Renal cortical epithelial cell (primary cell): ENCODE data around the gene HS3ST1. TPM values are rescaled to one million over a fixed set of nuclear protein-coding genes. Genes with fewer than 3 reads are reported as not detected.
"Not testable (repeated sequence)": the region's sequence is repeated elsewhere in the genome, so short reads cannot be mapped to it uniquely, and the experiment has no call there.

ENCODE experiments used
- DNase-seq: peaks from one replicate; pipeline ENCODE4 v3.0.0-alpha.2; 2011; ENCODE audit warnings: low read depth
- total RNA-seq: library from RNA; depleted of rRNA; stranded (reverse); fragments of >200 nt; gene quantifications from 2 replicates; pipeline ENCODE4 v1.2.3, GENCODE V29; 2014

Gene HS3ST1
- total RNA-seq, 1 donor from 2014 or later, result 16.9 TPM

DNA sequence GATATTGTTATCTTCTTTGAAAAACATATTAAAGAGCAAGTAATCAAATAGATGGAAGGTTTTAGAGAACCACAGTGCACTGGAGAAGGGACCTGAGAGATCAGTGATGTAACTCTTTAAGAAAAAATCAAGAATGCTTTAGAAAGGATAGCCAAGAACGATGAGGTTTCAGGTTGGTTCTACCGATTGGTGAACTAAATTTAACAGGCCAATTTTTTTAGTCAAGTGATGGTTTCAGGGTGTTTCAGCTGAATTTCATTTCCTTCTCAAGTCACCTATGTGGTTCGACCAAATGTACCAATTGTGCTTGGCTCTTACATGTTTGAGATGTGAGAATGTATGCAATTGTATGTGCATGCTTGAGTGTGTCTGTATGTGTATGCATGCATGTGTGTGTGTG, 26.5 kb downstream of the HS3ST1 start:
- DNase-seq, result no peak

DNA sequence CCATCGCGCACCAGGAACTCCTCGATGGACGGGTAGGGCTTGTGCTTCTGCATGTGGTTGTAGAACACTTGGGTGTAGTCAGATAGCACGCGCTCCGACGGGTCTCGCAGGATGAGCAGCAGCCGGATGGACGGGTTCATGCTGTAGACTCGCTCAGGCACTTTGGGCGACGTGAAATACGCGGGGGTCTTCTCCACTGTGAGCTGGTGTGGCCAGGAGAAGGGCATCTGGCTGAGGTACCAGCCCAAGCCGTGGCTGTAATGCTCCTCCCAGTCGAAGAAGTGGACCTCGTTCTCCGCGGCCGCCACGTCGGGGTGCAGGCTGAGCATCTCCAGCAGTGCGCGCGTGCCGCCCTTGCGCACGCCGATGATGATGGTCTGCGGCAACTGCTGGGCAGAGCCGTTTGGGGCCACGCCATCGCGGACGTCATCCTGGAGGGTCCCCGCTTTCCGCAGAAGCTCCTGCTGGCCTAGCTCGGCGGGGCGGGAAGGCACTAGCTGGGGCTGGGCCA, 29.2 kb downstream of the HS3ST1 start:
- no peak for DNase-seq

DNA sequence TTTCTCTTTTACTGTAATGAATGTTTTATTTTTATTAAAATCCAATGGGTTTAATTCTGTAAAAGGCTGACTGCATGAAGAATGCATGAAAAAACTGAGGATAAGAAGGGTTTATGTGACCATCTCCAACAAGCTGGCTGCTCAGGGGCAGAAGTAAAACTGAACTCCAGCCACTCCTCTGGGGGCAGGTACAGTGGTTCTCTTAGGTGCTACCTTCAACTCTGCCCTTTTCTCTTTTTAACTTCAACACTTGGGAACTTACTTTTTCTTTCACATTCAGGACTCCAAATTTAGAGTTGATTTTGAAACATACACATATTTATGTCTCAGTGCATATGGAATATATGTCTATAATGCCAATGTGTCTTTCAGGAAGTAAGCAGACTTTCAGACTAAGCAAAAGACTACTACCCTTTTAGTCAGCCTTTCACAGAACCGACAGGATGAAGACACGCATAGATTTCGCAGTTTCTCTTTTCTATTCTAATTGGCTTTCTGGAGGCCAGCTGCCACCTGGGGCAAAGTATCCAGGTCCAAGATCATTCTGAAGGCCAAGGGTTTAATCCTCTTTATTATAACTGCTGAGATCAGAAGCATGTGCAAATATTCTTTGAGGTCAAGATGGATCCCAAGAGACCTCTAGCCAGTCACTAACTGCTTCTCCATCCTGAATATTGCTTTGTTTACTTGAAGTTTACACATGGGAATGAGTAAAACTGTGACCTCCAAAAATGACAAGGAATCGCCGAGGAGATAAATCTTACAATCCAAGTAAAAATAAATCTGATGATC, 30.7 kb downstream of the HS3ST1 start:
- DNase-seq, result no peak

DNA sequence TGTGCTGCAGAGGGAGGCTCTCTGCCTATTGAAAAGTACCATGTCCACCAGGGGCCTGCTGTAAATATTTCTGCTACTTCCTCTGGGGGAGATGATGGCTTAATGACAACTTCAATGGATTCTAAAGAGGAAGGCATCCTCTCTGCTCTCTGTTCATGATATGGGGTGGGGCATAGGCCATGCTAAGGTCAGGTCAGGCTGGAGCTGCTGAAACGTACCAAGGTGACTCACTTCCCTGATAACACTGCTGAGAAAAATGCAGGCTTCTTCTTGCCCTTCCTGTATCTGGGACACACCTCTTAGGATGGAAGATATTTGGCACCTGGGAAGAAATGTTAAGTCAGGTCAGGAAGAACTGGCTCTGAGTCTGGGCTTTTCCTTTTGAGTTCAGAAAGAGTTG, 31.5 kb downstream of the HS3ST1 start:
- DNase-seq, result no peak

DNA sequence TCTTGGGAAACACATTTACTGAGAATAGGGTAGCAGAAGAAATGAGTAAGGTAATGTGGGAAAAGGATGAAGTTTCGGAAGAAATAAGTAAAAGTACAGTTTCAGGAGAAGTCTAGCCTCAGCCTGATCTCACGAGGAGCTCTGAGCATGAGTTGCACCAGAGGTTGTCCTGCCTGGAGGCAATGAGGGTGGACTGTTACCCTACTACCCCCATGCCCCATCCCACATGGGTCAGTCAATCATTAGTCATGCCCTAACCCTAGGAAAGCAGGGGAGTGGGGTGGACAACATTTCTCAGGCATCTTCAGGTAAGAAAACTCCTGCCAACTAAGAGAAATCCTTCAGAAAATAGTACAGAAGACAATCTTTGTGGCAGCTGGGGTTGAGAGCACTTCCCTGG, 35.1 kb downstream of the HS3ST1 start:
- DNase-seq, result peak; percentile 36

DNA sequence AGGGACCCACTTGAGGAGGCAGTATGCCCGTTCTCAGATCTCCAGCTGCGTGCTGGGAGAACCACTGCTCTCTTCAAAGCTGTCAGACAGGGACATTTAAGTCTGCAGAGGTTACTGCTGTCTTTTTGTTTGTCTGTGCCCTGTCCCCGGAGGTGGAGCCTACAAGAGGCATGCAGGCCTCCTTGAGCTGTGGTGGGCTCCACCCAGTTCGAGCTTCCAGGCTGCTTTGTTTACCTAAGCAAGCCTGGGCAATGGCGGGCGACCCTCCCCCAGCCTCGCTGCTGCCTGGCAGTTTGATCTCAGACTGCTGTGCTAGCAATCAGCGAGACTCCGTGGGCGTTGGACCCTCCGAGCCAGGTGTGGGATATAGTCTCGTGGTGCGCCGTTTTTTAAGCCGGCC, 44.6 kb downstream of the HS3ST1 start:
- DNase-seq, result not testable (repeated sequence)

DNA sequence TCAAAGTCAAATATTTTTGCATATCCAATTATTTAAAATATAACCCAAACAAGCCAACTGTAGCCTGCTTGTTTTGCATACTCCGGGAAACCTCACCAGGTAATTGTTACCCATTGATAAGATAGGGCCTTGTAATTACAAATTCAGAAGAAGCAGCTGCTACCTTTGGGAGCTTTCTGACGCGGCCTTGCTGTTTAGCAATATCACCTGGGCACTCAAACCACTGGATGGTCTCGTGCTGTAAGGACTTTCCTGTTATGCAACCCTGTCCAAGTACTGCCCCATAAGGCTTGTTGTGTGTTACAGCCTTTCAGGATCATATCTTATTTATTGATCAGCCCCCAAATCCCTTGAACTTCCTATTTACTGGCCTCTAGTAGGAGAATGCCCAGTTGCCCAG, 52.1 kb downstream of the HS3ST1 start:
- DNase-seq, result no peak

DNA sequence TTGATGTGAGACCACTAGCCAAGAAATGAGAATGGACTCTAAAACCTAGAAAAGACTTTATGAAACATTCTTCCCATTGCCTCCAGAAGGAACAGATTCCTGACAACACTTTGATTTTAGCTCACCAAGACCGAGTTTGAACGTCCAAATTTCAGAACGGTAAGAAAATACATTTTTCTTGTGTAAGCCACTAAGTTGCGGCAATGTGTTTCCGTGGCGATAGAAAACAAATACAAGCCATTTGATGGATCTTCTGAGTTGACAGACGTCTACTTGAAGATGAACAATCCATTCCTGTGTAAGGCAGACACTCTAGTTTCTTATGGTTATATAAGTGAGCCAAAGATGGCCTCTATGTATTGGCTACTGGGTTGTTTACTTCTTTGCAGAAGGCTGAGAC, 52.5 kb downstream of the HS3ST1 start:
- DNase-seq, result no peak

DNA sequence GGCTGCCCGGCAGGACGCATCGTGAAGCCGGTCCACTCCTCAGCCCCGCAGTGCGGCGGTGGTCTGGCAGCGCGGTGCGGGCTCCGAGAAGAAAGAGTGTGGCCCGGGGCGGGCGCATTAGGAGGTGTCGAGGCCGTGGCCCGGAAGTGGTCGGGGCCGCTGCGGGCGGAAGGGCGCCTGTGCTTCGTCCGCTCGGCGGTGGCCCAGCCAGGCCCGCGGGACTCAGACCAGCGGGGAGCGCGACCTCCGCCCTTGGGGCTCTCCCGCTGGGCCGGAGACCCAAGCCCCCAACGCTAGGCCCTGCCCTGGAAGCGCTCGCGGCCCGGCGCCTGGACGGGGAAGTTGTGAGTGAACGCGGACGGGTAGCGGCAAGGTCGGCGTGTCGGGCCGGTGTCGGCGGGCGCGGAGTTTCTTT, 60.0 kb downstream of the HS3ST1 start:
- no peak for DNase-seq

DNA sequence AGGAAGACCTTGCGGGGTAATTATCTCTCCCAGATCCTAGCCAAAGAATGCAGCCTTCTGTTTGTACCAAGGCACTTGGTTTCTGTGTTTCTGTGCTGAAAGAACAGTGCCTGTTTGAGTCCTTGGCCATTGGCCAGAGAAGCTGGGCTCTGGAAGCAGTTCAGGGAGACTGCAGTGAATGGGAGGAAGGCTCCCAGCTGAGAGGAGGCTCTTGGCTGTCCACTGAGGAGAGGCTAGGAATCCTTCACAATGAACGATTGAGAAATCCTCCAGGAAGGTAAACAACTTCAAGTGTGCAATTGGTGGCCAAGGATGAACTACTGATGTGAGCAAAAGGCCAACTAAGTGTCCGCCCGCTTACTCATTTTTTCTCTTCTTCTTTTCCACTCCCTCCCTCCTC, 61.3 kb downstream of the HS3ST1 start:
- DNase-seq, result peak; percentile 15

DNA sequence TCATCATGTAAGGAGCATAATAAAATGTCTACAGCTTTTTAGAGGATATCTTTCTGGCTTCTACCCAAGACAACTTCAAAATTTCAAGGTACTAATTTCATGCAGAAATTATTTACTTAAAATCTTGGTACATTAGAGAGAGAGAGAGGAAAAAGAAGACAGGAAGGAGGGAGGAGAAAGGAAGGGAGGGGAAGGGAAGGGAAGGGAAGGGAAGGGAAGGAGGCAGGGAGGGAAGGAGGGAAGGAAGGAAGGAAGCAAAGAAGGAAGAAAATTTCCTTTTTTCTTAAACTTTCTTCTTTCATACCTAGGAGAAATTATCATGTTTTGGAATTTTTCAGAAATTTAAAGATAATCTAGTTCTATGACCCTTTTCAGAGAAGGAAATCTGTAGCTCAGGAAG, 61.8 kb downstream of the HS3ST1 start:
- no peak for DNase-seq

DNA sequence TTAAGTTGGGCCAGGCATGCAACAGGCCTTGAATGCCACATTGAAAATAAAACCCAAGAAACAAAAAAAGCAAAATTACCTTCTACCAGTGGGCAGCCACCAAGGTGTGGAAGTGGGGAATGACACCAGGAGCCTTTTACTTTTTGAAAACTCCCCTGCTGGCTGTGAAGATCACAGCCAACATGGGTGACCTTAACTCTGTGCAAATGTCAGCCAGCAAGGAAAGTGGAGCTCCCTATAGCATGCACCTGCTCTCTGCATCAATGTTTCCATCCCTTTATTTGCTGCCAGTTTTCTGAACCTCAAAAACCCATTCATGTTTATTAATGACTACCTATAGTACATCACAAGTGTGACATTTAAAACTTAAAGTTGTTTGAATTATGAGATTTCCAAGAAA, 63.7 kb downstream of the HS3ST1 start:
- no peak for DNase-seq

DNA sequence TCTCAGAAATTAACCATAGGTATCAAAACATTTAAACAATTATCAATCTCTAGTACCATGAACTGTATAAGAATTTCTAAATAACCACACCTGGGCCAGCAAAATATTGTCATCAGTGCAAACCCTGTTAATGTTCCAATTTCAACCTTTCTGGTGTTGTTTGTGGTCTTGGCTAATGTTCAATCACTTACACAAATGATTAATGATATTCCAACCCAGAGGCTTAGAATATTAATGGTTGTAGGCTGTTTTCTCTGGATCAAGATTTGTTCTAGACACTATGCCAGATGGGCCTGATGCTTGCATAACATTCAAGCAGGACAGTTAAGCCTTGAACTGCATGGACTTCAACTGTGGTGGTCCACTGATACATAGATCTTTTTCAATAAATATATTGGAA, 69.1 kb downstream of the HS3ST1 start:
- DNase-seq, result peak; percentile 56

DNA sequence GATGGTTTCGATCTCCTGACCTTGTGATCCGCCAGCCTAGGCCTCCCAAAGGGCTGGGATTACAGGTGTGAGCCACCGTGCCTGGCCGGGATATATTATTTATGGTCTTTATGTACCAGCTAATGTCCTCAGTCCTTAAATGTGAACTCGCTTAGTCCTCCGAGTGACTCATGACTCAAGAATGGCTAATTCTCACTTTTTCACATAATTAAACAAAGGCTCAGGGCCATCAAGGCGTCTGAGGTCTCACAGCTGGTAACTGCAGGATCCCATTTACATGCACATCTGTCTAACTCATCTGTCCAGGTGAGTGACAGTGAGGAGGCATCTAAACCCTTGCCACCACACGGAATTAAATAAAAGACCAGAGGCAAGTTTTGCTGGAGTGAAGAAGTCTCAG, 73.5 kb downstream of the HS3ST1 start:
- DNase-seq, result no peak

DNA sequence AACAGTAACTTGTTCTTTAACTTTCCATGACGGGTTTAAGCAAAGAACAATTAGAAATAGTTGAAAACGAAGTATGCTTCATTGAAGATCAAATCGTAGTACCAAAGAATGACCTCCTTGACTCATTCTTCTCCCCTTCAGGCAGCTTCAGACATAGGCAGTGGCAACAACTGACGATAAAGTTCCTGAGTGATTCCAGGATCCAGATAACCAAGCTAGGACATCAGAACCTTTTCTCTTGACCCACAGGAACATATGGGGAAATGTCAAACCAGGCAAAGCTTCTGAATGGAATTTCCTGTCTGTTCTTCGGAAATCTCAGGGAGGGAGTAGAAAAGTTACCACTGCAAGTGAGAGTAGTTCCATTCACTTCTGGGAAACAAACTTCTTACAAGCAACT, 74.2 kb downstream of the HS3ST1 start:
- DNase-seq, result no peak

DNA sequence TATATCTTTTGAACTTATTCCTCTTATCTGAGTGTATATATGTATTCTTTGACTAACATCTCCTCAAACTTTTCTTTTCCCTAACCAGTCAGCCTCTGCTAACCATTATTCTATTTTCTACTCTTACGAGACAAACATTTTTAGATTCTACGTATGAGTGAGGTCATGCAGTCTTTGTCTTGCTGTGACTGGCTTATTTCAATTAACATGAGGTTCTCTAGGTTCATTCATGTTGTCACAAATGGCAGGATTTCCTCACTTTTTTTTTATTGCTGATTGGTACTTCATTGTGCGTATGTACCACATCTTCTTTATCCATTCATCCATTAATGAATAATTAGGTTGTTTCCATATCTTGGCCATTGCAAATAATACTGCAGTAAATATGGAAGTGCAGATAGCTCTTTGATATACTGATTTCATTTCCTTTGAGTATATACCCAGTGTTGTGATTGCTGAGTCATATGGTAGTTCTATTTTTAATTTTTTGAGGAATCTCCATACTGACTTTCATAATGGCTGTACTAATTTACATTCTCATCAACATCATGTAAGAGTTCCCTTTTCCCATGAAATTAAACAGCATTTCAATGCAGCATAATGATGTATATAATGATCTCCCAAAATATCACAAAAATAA, 80.1 kb downstream of the HS3ST1 start:
- DNase-seq, result no peak

DNA sequence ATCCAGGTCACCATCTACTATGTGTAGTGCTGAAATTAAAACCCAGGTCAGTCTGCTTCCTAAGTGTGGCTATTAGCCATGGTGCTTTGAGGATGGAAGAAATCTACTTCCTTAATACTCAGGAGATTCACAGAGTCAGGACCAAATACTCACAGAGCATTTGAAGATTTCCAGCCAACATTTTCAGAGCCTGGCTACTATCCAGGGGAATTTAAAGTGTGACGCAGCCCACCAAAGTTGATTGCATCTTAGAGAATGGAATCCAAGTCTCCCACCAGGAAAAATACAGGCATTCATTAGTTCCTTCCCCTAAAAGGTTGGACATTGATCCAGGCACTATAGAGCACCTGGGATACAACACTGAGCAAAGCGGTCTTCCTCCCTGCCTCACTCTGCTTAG, 83.8 kb downstream of the HS3ST1 start:
- no peak for DNase-seq

DNA sequence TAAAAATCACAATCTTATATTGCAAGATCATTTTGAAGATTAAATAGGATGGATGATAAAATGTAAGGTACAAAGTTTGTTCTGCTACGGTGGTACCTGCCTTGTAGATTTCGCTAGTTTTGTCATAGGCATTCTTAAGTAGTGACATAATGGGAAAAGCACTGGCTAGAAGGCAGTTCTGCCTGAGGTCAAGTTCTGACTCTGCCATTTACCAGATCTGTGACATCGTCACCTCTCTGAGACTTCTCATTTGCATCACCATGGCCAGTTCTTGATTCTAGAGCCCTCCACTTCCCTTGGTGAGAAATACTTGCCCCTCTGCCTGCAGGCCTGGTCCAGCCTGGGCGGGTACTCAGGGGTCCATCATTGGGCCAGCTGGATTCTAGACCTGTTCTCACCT, 85.2 kb downstream of the HS3ST1 start:
- DNase-seq, result no peak
